HG03432 (cell line): ENCODE measurements around the gene TAF11L4.
"Not testable (repeated sequence)": the region's sequence is repeated elsewhere in the genome, so short reads cannot be mapped to it uniquely, and the experiment has no call there.

ENCODE experiments used
- ATAC-seq: cut with Tn5 transposase; IDR thresholded peaks from one replicate; pipeline ENCODE4 v1.9.1; 2021; ENCODE audit warnings: mild to moderate bottlenecking, moderate library complexity; ENCODE audit not compliant: unreplicated experiment

Gene TAF11L4

GRCh38 chr5:17521501-17521900, at the start of gene TAF11L4:
Gene TAF11L4, plus strand, starts transcription at chr5:17521801.
- ATAC-seq: not testable (repeated sequence)

- not testable (repeated sequence) for ATAC-seq
Observed at GRCh38 chr5:17475064-17475463, 46.5 kb upstream of the TAF11L4 start.

GRCh38 chr5:17477043-17477442, 44.6 kb upstream of the TAF11L4 start:
- ATAC-seq: no peak

- ATAC-seq: no peak
Observed at GRCh38 chr5:17477573-17478265, 43.9 kb upstream of the TAF11L4 start.

GRCh38 chr5:17481378-17481777, 40.2 kb upstream of the TAF11L4 start:
- ATAC-seq: no peak

- no peak for ATAC-seq
Observed at GRCh38 chr5:17482790-17483189, 38.8 kb upstream of the TAF11L4 start.

GRCh38 chr5:17486464-17487173, 35.0 kb upstream of the TAF11L4 start:
- not testable (repeated sequence) for ATAC-seq

- ATAC-seq: no peak
Observed at GRCh38 chr5:17487174-17487512, 34.5 kb upstream of the TAF11L4 start.

- ATAC-seq: not testable (repeated sequence)
Observed at GRCh38 chr5:17491257-17491656, 30.3 kb upstream of the TAF11L4 start.

- ATAC-seq: no peak
Observed at GRCh38 chr5:17492770-17493169, 28.8 kb upstream of the TAF11L4 start.

- ATAC-seq: no peak
Observed at GRCh38 chr5:17497446-17497845, 24.2 kb upstream of the TAF11L4 start.

- not testable (repeated sequence) for ATAC-seq
Observed at GRCh38 chr5:17497931-17498330, 23.7 kb upstream of the TAF11L4 start, which contains the start of gene TAF11L2. Gene TAF11L2, plus strand, starts transcription at chr5:17498231.

GRCh38 chr5:17511775-17512325, 9.8 kb upstream of the TAF11L4 start:
- no peak for ATAC-seq

GRCh38 chr5:17517526-17517925, 4.1 kb upstream of the TAF11L4 start:
- not testable (repeated sequence) for ATAC-seq

- ATAC-seq: not testable (repeated sequence)
Observed at GRCh38 chr5:17518067-17518466, 3.5 kb upstream of the TAF11L4 start, which contains the start of gene TAF11L3. Gene TAF11L3, plus strand, starts transcription at chr5:17518367.

- not testable (repeated sequence) for ATAC-seq
Observed at GRCh38 chr5:17519508-17519907, 2.1 kb upstream of the TAF11L4 start.

- not testable (repeated sequence) for ATAC-seq
Observed at GRCh38 chr5:17524935-17525334, 3.3 kb downstream of the TAF11L4 start, which contains the start of gene TAF11L5. Gene TAF11L5, plus strand, starts transcription at chr5:17525235.

GRCh38 chr5:17526504-17526903, 4.9 kb downstream of the TAF11L4 start:
- not testable (repeated sequence) for ATAC-seq

- ATAC-seq: not testable (repeated sequence)
Observed at GRCh38 chr5:17528369-17528768, 6.8 kb downstream of the TAF11L4 start, which contains the start of gene TAF11L6. Gene TAF11L6, plus strand, starts transcription at chr5:17528669.
